Measurements from ENCODE around the gene AKR7A3.
"Not testable (repeated sequence)": the region's sequence is repeated elsewhere in the genome, so short reads cannot be mapped to it uniquely, and the experiment has no call there.

AKR7A3 gene

DNA sequence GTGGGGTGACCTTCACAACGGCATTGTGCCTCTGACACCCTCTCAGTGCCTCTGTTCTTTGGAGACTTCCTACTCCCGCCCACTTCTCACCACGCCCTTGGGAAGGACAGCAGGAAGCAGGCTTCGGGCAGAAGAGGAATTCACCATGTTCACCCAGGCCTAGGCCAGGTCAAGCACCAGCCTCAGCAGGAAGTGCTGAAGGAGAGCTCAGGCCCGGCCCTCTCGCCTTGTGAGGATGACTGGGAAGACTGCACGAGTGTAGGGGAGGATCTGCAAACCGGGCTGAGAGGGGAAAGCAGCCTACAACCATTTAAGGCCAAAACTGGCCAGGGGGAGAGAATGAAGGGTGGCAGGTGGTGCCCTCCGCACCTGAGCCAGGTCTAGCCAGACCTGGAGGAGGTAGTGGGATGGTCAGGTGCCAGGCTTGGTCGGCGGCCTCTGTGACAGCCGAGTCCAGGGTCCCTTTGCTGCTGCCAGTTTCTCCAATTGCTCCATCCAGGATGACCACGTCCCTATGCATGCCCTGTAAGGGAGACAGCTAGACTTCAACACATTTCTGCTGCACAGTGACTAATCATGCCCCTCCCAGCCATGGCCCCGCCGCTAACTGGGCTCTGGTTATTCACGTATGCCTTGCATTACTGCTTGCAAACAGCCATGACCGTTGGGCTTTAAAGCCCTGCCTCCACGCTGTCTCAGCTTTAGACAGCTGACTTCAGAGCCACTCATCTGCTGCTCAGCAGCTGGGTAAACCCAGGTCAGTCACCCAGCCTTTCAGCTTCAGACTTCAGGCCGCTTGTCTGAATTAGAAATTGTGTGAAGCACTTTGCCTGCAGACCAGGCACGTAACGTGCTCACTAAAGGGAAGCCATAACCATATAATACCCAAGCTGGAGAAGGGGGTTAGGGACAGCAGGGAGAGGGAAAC, 28.1 kb downstream of the AKR7A3 start:
- Histone ChIP-seq H3K36me3 (ENCODE audit: insufficient read depth, low read length) (peaks cover 37% of the 10 kb centered on the region), H3K4me3 (ENCODE audit: low read depth in 1 of 2, low read length in 2 of 2) (no peak overlapping the region), H3K9ac (ENCODE audit: low read length) (no peak overlapping the region), H3K4me1 (ENCODE audit: insufficient read depth, low read length) (no peaks in the 10 kb centered on the region), H3K27ac (ENCODE audit: low read depth, low read length) (no peak overlapping the region), H3K9me3 (ENCODE audit: low read length) (no peaks in the 10 kb centered on the region), H3K27me3 (ENCODE audit: control insufficient read depth in 1 of 2, insufficient read depth in 2 of 2, low read length in 2 of 2) (no peaks in the 10 kb centered on the region)

DNA sequence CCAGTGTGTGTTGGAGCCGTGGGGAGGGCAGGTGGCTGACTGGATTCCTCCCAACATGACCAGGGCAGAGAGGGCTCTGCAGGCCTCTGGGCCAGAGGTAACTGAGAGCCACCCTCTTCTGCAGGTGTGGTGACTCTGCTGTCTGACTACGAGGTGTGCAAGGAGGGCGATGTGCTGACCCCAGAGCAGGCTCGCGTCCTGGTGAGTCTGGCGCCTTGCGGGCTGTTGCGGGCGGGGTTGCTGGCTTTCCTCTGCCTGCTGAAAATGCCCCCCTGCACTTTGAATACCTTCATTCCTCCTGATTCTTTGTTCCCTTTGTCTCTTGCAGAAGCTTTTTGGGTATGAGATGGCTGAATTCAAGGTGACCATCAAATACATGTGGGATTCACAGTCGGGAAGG, 30.2 kb downstream of the AKR7A3 start:
- Histone ChIP-seq H3K4me1 (ENCODE audit: insufficient read depth, low read length) (peaks cover 3% of the 10 kb centered on the region), H3K4me3 (ENCODE audit: low read depth in 1 of 2, low read length in 2 of 2) (no peak overlapping the region), H3K9ac (ENCODE audit: low read length) (no peak overlapping the region), H3K27ac (ENCODE audit: low read depth, low read length) (no peak overlapping the region), H3K27me3 (ENCODE audit: control insufficient read depth in 1 of 2, insufficient read depth in 2 of 2, low read length in 2 of 2) (no peaks in the 10 kb centered on the region), H3K9me3 (ENCODE audit: low read length) (no peaks in the 10 kb centered on the region), H3K36me3 (ENCODE audit: insufficient read depth, low read length) (peaks cover 37% of the 10 kb centered on the region)

GRCh38 chr1:19257178-19257914, 31.2 kb downstream of the AKR7A3 start:
- H3K27me3 ChIP-seq (ENCODE audit: control insufficient read depth in 1 of 2, insufficient read depth in 2 of 2, low read length in 2 of 2): no peaks in the 10 kb centered on the region
- H3K9ac ChIP-seq (ENCODE audit: low read length): no peak overlapping the region
- no peaks in the 10 kb centered on the region for H3K9me3 ChIP-seq (ENCODE audit: low read length)
- H3K4me3 ChIP-seq (ENCODE audit: low read depth in 1 of 2, low read length in 2 of 2): no peak overlapping the region
- peaks cover 37% of the 10 kb centered on the region for H3K36me3 ChIP-seq (ENCODE audit: insufficient read depth, low read length)
- no peak overlapping the region for H3K27ac ChIP-seq (ENCODE audit: low read depth, low read length)
- H3K4me1 ChIP-seq (ENCODE audit: insufficient read depth, low read length): peaks cover 12% of the 10 kb centered on the region

GRCh38 chr1:19256301-19256700, 32.3 kb downstream of the AKR7A3 start:
- H3K4me1 ChIP-seq (ENCODE audit: insufficient read depth, low read length): peaks cover 12% of the 10 kb centered on the region
- not testable (repeated sequence) for H3K9me3 ChIP-seq (ENCODE audit: low read length); H3K9ac ChIP-seq (ENCODE audit: low read length); H3K4me3 ChIP-seq (ENCODE audit: low read depth in 1 of 2, low read length in 2 of 2); H3K27ac ChIP-seq (ENCODE audit: low read depth, low read length); H3K27me3 ChIP-seq (ENCODE audit: control insufficient read depth in 1 of 2, insufficient read depth in 2 of 2, low read length in 2 of 2)
- H3K36me3 ChIP-seq (ENCODE audit: insufficient read depth, low read length): peaks cover 37% of the 10 kb centered on the region

DNA sequence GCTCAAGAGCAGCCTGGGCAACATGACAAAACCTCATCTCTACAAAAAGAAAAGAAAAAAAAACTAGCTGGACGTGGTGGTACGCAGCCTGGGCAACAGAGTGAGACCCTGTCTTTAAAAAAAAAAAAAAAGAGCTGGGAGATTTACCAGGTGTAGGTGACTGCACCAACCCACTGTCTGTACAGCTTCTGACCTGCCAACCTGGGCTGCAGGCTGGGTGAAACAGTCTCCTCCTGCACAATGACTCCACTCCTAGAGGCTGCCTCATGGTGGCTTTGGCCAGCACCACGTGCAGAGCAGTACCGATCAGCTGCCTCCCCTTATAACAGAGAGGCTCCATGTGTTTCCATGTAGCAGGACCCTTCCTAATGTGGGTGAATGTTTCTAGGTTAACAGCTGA, 33.3 kb downstream of the AKR7A3 start:
- Histone ChIP-seq H3K27me3 (ENCODE audit: control insufficient read depth in 1 of 2, insufficient read depth in 2 of 2, low read length in 2 of 2) (no peaks in the 10 kb centered on the region), H3K27ac (ENCODE audit: low read depth, low read length) (no peak overlapping the region), H3K36me3 (ENCODE audit: insufficient read depth, low read length) (peaks cover 37% of the 10 kb centered on the region), H3K4me1 (ENCODE audit: insufficient read depth, low read length) (peaks cover 20% of the 10 kb centered on the region), H3K9me3 (ENCODE audit: low read length) (no peaks in the 10 kb centered on the region), H3K9ac (ENCODE audit: low read length) (no peak overlapping the region), H3K4me3 (ENCODE audit: low read depth in 1 of 2, low read length in 2 of 2) (no peak overlapping the region)

DNA sequence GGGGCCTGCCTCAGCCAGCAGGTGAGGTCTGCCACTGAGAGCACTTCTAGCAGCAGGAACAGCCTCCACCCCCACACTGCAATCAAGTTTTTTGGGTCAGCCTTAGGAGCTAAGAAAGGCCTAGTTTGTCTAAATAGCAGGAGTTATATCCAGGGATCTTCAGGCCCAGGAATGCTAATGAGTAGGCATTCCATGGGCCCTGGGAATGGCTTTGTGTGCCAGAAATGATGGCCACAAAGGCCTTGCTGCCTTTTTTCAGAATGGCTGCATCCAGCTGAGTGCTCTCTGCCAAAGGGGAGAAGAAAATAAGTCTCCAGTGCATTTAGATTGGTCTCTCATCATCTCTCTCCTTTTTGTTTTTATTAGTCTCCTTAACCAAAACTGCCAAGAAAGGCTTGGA, 34.2 kb downstream of the AKR7A3 start:
- peaks cover 34% of the 10 kb centered on the region for H3K36me3 ChIP-seq (ENCODE audit: insufficient read depth, low read length)
- H3K27ac ChIP-seq (ENCODE audit: low read depth, low read length): no peak overlapping the region
- H3K27me3 ChIP-seq (ENCODE audit: control insufficient read depth in 1 of 2, insufficient read depth in 2 of 2, low read length in 2 of 2): no peaks in the 10 kb centered on the region
- H3K4me3 ChIP-seq (ENCODE audit: low read depth in 1 of 2, low read length in 2 of 2): no peak overlapping the region
- no peak overlapping the region for H3K9ac ChIP-seq (ENCODE audit: low read length)
- no peaks in the 10 kb centered on the region for H3K9me3 ChIP-seq (ENCODE audit: low read length)
- peaks cover 22% of the 10 kb centered on the region for H3K4me1 ChIP-seq (ENCODE audit: insufficient read depth, low read length)

GRCh38 chr1:19251305-19252196, 37.0 kb downstream of the AKR7A3 start, which contains the start of the genes EMC1 and MRTO4:
EMC1 (minus strand) TSS chr1:19251524; CDS start chr1:19251509, 15 bp downstream.
MRTO4 (plus strand) TSS chr1:19251805; CDS start chr1:19251836, 31 bp downstream.
- peak within 1 kb of the TSS; percentile 84 to 90 for H3K4me3 ChIP-seq (ENCODE audit: low read depth in 1 of 2, low read length in 2 of 2)
- no peaks in the 10 kb centered on the region for H3K9me3 ChIP-seq (ENCODE audit: low read length)
- H3K27me3 ChIP-seq (ENCODE audit: control insufficient read depth in 1 of 2, insufficient read depth in 2 of 2, low read length in 2 of 2): no peaks in the 10 kb centered on the region
- peaks cover 22% of the 10 kb centered on the region for H3K4me1 ChIP-seq (ENCODE audit: insufficient read depth, low read length)
- H3K9ac ChIP-seq (ENCODE audit: low read length): peak within 1 kb of the TSS; percentile 72
- peaks cover 6% of the 10 kb centered on the region for H3K36me3 ChIP-seq (ENCODE audit: insufficient read depth, low read length)
- H3K27ac ChIP-seq (ENCODE audit: low read depth, low read length): peak within 1 kb of the TSS; percentile 90

DNA sequence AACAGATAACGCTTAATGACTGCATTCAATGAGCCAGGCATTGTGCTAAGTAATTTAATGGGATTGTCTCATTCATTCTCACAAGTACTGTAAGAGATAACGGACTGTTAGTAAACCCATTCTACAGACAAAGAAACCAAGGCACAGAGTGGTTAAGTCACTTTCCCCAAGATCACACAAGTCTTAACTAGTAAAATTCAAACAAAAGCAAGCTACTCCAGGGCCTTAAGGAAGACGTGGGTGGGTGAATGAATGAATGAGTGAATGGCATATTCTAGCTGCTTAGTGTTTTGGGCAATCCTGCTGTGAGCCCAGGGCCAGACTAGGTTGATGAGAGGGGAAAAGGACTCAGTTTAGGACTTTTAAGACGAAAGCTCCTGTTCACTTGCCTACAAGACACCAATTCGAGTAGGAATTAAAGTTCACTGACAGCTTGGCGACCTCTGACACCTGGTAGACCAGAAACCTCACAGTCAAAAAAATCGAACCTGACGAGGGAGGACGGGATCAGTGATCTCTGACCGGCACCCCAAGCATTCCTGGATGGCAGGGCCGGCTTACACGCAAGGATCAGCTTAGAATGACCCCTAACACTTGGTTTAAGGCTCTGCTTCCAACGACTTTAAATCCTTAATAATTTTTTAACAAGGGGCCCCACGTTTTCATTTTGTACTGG, 37.8 kb downstream of the AKR7A3 start:
- Histone ChIP-seq H3K9me3 (ENCODE audit: low read length) (no peaks in the 10 kb centered on the region), H3K4me1 (ENCODE audit: insufficient read depth, low read length) (peaks cover 22% of the 10 kb centered on the region), H3K4me3 (ENCODE audit: low read depth in 1 of 2, low read length in 2 of 2) (peak overlapping the region; percentile 84 to 90), H3K36me3 (ENCODE audit: insufficient read depth, low read length) (peaks cover 3% of the 10 kb centered on the region), H3K27ac (ENCODE audit: low read depth, low read length) (peak overlapping the region; percentile 90), H3K27me3 (ENCODE audit: control insufficient read depth in 1 of 2, insufficient read depth in 2 of 2, low read length in 2 of 2) (no peaks in the 10 kb centered on the region), H3K9ac (ENCODE audit: low read length) (peak overlapping the region; percentile 72)

- Histone ChIP-seq H3K4me3 (ENCODE audit: low read depth in 1 of 2, low read length in 2 of 2) (no peak overlapping the region), H3K27ac (ENCODE audit: low read depth, low read length) (peak overlapping the region; percentile 27), H3K4me1 (ENCODE audit: insufficient read depth, low read length) (peaks cover 7% of the 10 kb centered on the region), H3K9ac (ENCODE audit: low read length) (peak overlapping the region; percentile 70), H3K27me3 (ENCODE audit: control insufficient read depth in 1 of 2, insufficient read depth in 2 of 2, low read length in 2 of 2) (no peaks in the 10 kb centered on the region), H3K36me3 (ENCODE audit: insufficient read depth, low read length) (peaks cover 81% of the 10 kb centered on the region), H3K9me3 (ENCODE audit: low read length) (no peaks in the 10 kb centered on the region)
Observed at GRCh38 chr1:19240673-19241538, 47.7 kb downstream of the AKR7A3 start.

DNA sequence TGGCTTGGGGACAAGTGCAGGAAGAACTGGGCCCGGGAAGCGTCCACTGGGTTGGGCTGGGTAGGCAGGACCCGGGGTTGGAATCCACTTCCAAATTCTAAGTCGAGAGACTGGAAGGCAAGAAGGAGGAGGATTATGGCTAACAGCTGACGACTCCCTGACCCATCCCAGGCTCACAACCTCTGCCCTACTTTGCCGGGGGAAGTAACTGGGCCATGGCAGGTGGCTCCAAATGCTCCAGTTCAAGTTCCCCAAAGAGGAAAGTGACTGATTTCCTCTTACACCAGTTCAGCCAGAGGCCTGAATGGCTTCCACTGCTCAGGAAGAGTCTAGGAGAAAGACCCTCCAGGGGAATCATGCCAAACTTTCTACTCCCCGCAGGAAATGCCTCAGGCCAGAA, 48.7 kb downstream of the AKR7A3 start:
- peaks cover 84% of the 10 kb centered on the region for H3K36me3 ChIP-seq (ENCODE audit: insufficient read depth, low read length)

More for the DNA sequence above, 48.7 kb downstream of the AKR7A3 start:
- H3K4me3 ChIP-seq (ENCODE audit: low read depth in 1 of 2, low read length in 2 of 2): no peak overlapping the region
- H3K4me1 ChIP-seq (ENCODE audit: insufficient read depth, low read length): peaks cover 7% of the 10 kb centered on the region
- H3K9ac ChIP-seq (ENCODE audit: low read length): no peak overlapping the region
- no peak overlapping the region for H3K27ac ChIP-seq (ENCODE audit: low read depth, low read length)
- no peaks in the 10 kb centered on the region for H3K27me3 ChIP-seq (ENCODE audit: control insufficient read depth in 1 of 2, insufficient read depth in 2 of 2, low read length in 2 of 2)
- no peaks in the 10 kb centered on the region for H3K9me3 ChIP-seq (ENCODE audit: low read length)

All from muscle layer of colon (tissue), 2 donors.